Stimulated activated CD8-positive, alpha-beta memory T cell treated with anti-CD3 and anti-CD28 coated beads, Interleukin-15, amount 100 ng/mL, for 4 hours (primary cell): ENCODE data around the gene EMX2.
"Not testable (repeated sequence)": the region's sequence is repeated elsewhere in the genome, so short reads cannot be mapped to it uniquely, and the experiment has no call there.

ENCODE experiments used
- DNase-seq, 2 donors: peaks; one replicate each; pipeline ENCODE4 v3.0.0-alpha.2; 2020; ENCODE audit warnings: low read depth in 2 of 2

EMX2 gene

DNA sequence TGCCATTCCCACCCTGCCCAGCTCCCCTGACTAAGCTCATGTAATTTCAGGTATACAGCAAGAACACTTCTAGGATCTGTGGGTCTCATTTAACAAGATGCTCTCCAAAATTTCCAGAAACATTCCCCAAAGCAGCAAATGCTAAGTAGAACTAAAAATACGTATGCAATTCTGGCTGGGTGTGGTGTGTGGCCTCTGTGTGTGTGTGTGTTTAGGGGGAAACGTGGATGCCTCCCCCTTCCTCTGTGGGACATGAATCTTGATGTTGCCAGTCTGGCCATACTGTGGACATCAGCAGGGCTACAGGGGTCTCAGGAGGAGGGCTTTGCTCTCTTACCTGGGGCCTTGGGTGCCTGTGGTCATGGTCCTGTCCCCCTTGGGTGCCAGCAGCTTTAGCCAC is 18.4 kb downstream of the EMX2 start:
- no peak for DNase-seq

DNA sequence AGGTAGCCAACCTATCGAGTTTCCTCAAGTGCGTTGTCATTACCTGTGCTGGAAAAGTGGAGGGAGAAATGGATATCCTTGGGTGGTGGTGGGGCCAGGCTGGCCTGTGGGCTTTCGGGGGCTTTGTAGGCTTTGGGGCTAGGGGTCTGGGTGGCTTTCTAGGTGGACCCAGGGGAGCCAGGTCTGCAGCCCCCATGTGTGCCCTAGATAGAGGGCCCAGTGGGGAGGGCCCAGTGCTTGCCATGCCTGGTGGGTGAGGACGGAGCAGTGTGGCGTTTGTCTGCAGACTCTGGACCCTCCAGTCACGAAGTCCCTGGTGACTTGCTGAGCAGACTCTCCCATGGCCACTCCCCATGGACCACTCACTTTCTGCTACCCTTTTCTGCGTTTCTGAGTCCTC is 19.7 kb downstream of the EMX2 start:
- DNase-seq, result no peak

DNA sequence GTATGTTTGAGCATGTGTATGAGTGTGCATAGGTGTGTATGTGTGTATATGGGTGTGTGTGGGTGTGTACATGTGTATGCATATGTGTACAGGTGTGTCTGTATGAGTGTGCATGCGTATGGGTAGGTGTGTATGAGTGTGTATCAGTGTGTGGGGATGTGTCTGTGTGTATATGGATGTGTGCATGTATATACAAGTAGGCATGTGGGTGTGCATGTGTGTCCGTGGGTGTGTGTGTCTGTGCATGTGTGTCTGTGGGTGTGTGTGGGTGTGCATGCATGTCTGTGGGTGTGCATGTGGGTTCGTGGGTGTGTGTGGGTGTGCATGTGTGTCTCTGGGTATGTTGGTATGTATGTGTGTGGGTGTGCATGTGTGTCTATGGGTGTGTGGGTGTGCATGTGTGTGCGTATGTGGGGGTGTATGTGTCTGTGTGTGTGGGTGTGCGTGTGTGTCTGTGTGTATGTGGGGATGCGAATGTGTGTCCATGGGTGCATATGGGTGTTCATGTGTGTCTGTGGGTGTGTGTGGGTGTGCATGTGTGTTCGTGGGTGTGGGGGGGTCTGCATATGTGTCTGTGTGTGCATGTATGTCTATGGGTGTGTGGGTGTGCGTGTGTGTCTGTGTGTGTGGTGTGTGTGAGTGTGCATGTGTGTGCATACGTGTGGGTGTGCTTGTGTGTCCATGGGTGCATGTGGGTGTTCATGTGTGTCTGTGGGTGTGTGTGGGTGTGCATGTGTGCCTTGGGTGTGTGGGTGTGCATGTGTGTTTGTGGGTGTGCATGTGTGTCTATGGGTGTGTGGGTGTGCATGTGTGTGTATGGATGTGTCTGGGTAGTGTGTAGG is 20.6 kb downstream of the EMX2 start:
- DNase-seq, result no peak

DNA sequence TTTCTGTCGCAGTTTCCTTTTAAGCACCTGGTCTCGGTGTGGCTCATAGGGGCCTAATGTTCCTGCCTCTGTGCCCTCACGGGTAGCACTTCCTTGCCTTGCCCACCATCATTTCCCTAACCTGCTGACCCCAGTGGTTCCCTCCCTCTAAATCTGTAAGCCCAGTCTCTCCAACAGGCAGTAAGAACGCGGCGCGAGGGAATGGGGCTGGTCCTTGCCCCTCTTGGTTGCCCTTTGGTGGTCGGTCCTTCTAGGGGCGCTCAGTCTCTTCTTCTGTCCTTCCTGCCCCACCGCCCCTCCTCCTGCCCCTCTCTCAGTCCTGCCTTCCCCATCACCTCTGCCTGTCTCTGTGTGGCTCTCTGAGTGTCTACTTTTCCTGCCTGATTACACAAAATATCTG is 21.2 kb downstream of the EMX2 start:
- DNase-seq, result no peak

GRCh38 chr10:117565068-117565467 is 22.5 kb downstream of the EMX2 start:
- DNase-seq, result no peak

DNA sequence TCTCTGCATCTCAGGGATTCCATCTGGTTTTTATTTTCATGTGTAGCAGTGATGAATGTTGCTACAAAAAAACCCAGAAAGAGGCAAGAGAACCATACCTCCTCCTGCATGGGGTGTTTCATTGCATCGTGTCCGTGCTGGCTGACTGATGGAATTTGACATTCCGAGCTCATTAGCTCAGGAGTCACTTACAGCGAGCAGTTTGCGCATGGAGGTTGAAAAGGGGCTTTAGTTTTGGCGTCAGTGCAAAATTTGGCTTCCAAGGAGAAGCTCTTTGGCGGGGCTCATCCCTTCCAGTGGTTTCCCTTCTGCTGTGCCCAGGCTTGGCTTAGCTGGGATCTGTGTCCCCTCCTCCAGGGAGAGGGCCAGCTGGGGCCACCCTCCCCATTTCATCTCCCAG is 25.8 kb downstream of the EMX2 start:
- no peak for DNase-seq

GRCh38 chr10:117569610-117570390 is 27.3 kb downstream of the EMX2 start:
- DNase-seq, result no peak

DNA sequence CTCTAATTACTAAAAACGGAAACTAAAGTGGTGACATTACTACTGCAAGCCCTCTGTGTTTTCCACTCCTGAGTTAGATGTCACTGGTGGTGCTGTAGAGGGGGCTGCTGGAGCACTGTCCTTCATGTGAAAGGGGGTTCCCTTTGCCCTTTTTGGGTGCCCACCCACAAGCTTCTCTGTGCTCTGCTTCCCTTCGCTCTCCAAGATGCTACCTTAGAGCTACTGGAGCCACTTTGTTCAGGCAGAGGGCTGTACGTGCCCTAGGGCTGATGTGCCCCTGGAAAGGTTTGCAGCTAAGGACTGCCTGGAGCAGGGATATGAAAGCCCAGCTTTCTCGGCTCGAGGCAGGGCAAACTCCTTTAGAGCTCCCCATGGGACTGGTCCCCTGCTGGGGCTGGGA is 28.3 kb downstream of the EMX2 start:
- no peak for DNase-seq

DNA sequence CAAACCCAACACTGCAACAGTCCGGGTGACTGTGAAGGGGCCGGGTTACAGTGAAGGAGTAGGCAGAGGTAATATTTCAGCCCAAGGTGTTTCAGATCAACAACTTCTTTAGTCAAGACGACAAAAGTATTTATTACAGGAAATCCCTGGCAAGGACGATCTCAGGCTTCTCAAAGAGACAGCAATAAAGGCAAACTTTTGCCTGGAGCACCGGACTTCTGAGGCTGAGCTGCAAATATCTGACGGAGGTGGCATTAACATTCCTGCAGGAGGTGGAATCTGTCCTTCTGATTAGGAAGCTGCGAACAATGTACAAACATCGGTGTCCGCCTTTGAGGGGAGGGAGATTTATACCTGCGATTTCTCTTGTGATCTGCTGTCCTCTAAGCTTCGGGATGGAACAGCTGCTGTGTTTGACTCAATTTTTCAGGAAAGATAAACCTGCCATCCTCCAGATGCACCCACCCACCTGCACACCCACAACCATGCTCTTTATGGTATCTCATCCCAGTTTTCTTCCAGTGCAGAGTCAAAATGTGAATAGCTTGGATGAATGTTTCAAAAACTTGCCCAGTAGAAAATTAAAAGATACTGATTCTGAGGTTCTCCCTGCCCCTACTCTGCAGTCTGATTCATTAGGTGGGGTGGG is 32.1 kb downstream of the EMX2 start:
- DNase-seq, result no peak

GRCh38 chr10:117578490-117578889 is 35.9 kb downstream of the EMX2 start:
- no peak for DNase-seq

DNA sequence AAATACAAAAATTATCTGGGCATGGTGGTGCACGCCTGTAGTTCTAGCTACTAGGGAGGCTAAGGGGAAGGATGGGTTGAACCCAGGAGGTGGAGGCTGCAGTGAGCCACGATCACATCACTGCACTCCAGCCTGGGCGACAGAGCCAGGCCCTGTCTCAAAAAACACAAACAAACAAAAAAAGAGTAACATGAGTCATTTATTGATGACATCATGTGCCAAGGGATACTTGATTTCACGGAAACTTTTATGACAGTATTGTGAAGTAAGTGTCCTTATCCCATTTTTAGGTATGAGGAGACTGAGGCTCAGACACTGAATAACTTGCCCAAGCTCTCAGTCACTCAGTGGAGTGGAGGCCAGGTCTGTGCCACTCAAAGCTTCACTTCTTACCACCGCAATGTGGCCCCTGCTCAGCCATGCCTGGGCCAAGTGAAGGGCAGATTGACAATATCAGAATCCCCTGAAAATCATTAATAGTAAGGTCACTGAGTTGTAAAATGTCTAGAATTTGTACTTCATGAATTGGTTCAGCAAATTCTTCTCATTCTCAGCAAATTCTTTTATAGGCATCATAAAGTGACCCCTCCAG is 36.5 kb downstream of the EMX2 start:
- no peak for DNase-seq

GRCh38 chr10:117581961-117582360 is 39.4 kb downstream of the EMX2 start:
- DNase-seq, result no peak

DNA sequence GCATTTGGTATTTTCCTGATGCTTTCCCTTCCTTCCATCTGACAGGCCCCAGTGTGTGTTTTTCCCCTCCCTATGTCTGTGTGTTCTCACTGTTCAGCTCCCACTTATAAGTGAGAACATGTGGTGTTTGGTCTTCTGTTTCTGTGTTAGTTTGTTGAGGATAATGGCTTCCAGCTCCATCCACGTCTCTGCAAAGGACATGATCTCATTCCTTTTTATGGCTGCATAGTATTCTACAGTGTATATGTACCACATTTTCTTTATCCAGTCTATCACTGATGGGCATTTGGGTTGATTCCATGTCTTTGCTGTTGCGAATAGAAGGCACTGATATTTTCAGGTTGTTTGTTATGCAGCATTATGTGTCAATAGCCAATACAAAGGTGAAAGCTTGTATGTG is 42.3 kb downstream of the EMX2 start:
- DNase-seq, result not testable (repeated sequence)

- no peak for DNase-seq
These were observed 44.5 kb downstream of the EMX2 start for GRCh38 chr10:117587036-117587435.

DNA sequence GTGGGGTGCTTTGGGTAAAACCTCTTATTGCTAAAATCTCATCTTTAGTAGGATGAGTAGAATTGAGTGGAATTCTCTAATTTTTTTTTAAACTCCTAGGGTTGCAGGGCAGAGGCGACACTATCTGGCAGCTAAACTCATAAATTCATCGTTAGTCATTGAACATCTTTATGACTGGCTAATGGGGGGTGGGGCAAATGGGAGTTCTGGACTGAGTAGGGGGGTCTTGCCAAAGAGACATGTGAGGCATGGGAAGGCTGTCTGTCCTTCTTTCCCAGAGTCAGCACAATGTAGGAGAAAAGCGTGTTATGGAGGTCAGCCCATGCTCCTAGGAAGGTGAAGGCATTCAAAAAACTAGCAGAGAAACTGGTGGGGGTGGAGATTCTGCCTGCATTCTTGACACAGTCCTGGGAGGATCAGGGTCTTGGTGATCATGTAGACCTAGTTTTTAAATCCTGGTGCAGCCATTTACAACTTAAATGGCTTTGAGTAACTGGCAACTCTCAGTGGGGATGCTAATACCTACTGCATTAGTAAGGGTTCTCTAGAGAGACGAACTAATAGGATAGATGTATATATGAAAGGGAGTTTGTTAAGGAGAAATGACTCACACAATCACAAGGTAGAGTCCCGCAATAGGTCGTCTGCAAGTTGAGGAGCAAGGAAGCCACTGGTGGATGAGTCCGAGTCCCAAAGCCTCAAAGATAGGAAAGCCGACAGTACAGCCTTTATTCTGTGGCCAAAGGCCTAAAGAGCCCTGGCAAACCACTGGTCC is 47.7 kb downstream of the EMX2 start:
- DNase-seq, result no peak

- no peak for DNase-seq
These were observed 48.5 kb downstream of the EMX2 start for GRCh38 chr10:117591043-117591442.

- no peak for DNase-seq
These were observed 52.2 kb downstream of the EMX2 start for GRCh38 chr10:117594722-117595121.

- DNase-seq, result no peak
These were observed 54.2 kb downstream of the EMX2 start for GRCh38 chr10:117596706-117597105.

- no peak for DNase-seq
These were observed 54.7 kb downstream of the EMX2 start for GRCh38 chr10:117597216-117597615.
